ENCODE results near the gene NFATC2.

GRCh38 chr20:51432875-51433274 lies 109.6 kb downstream of the NFATC2 start:
- TF ChIP-seq EZH2 (IDR thresholded peaks at IDR 0.05; ENCODE audit: low read depth) = no peak
- TF ChIP-seq, protein P1, sequence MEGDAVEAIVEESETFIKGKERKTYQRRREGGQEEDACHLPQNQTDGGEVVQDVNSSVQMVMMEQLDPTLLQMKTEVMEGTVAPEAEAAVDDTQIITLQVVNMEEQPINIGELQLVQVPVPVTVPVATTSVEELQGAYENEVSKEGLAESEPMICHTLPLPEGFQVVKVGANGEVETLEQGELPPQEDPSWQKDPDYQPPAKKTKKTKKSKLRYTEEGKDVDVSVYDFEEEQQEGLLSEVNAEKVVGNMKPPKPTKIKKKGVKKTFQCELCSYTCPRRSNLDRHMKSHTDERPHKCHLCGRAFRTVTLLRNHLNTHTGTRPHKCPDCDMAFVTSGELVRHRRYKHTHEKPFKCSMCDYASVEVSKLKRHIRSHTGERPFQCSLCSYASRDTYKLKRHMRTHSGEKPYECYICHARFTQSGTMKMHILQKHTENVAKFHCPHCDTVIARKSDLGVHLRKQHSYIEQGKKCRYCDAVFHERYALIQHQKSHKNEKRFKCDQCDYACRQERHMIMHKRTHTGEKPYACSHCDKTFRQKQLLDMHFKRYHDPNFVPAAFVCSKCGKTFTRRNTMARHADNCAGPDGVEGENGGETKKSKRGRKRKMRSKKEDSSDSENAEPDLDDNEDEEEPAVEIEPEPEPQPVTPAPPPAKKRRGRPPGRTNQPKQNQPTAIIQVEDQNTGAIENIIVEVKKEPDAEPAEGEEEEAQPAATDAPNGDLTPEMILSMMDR (conservative IDR thresholded peaks at IDR 0.05) = no peak

Data from PC-9 (cell line).